GM23338 (cell line): ENCODE data around the gene MYO9B. TPM values are rescaled to one million over a fixed set of nuclear protein-coding genes. Genes with fewer than 3 reads are reported as not detected.

Experiments
- ATAC-seq: fragments of 200-7000 bp; cut with Tn5 transposase; 3 replicates; pipeline ENCODE4 v1.9.1; 2020
- DNase-seq: peaks from one replicate; pipeline ENCODE4 v3.0.0-alpha.2; 2015; ENCODE audit warnings: low spot score
- H2AFZ ChIP-seq: fragments of 200-600 bp; sonication (generic); 2 replicates; pipeline ENCODE4 v1.8.0; 2016; ENCODE audit warnings: antibody characterized with exemption, mild to moderate bottlenecking, moderate library complexity
- H3F3A ChIP-seq: fragments of 200-600 bp; sonication (generic); replicated peaks from 2 replicates; pipeline ENCODE4 v1.8.0; 2017; ENCODE audit warnings: antibody characterized with exemption, mixed run types, low read depth
- H3K27ac ChIP-seq: fragments of 200-600 bp; sonication (generic); 2 replicates; pipeline ENCODE4 v1.6.1; 2016; ENCODE audit warnings: low read depth
- H3K27me3 ChIP-seq: fragments of 200-600 bp; sonication (generic); 2 replicates; pipeline ENCODE4 v1.8.0; 2016; ENCODE audit warnings: mild to moderate bottlenecking, mixed run types, moderate library complexity; ENCODE audit not compliant: insufficient read depth
- H3K36me3 ChIP-seq: fragments of 200-600 bp; sonication (generic); 2 replicates; pipeline ENCODE4 v1.8.0; 2016; ENCODE audit warnings: mild to moderate bottlenecking; ENCODE audit not compliant: insufficient read depth
- H3K4me1 ChIP-seq: fragments of 200-600 bp; sonication (generic); 2 replicates; pipeline ENCODE4 v1.8.0; 2016; ENCODE audit warnings: mild to moderate bottlenecking, moderate library complexity; ENCODE audit not compliant: insufficient read depth
- H3K4me2 ChIP-seq: fragments of 200-600 bp; sonication (generic); 2 replicates; pipeline ENCODE4 v1.7.1; 2017; ENCODE audit warnings: mixed run types
- H3K4me3 ChIP-seq: fragments of 200-600 bp; sonication (generic); 2 replicates; pipeline ENCODE4 v1.6.1; 2016; ENCODE audit warnings: mixed run types
- H3K79me2 ChIP-seq: fragments of 200-600 bp; sonication (generic); replicated peaks from 2 replicates; pipeline ENCODE4 v1.8.0; 2017; ENCODE audit warnings: mild to moderate bottlenecking; ENCODE audit not compliant: insufficient read depth
- H3K9me2 ChIP-seq: fragments of 200-600 bp; sonication (generic); 2 replicates; pipeline ENCODE4 v1.8.0; 2017; ENCODE audit not compliant: insufficient read depth
- H4K20me1 ChIP-seq: fragments of 200-600 bp; sonication (generic); replicated peaks from 2 replicates; pipeline ENCODE4 v1.8.0; 2017; ENCODE audit warnings: mild to moderate bottlenecking; ENCODE audit not compliant: insufficient read depth
- H3K27ac Mint-ChIP-seq: 2 replicates; pipeline ENCODE4 v1.8.0; 2020; ENCODE audit warnings: inconsistent platforms, mild to moderate bottlenecking, moderate library complexity, mixed read lengths
- H3K27me3 Mint-ChIP-seq: 3 replicates; pipeline ENCODE4 v1.8.0; 2022; ENCODE audit warnings: low read depth, mild to moderate bottlenecking, moderate library complexity, mixed read lengths, inconsistent platforms; ENCODE audit not compliant: insufficient read depth, poor library complexity
- H3K36me3 Mint-ChIP-seq: 3 replicates; pipeline ENCODE4 v1.8.0; 2021; ENCODE audit warnings: low read depth, mild to moderate bottlenecking, inconsistent platforms, moderate library complexity, mixed read lengths
- H3K4me1 Mint-ChIP-seq: 3 replicates; pipeline ENCODE4 v1.8.0; 2020; ENCODE audit warnings: mild to moderate bottlenecking, inconsistent platforms, mixed read lengths
- H3K4me3 Mint-ChIP-seq: 3 replicates; pipeline ENCODE4 v1.8.0; 2021; ENCODE audit warnings: moderate library complexity, mild to moderate bottlenecking, inconsistent platforms, mixed read lengths
- H3K9me3 Mint-ChIP-seq: 3 replicates; pipeline ENCODE4 v1.8.0; 2020; ENCODE audit warnings: moderate library complexity, mild to moderate bottlenecking, inconsistent platforms, mixed read lengths
- CREB1 ChIP-seq: fragments of 250-450 bp; sonication (Bioruptor Pico); IDR thresholded peaks from 2 replicates; pipeline ENCODE4 v1.5.0; 2020; ENCODE audit warnings: low read depth, mild to moderate bottlenecking, moderate library complexity
- ETS1 ChIP-seq: IDR thresholded peaks from 2 replicates; pipeline ENCODE4 v1.6.1; 2016; ENCODE audit warnings: antibody characterized with exemption
- EZH2 ChIP-seq: fragments of 200-600 bp; sonication (generic); IDR thresholded peaks from one replicate; pipeline ENCODE4 v1.8.0; 2017; ENCODE audit warnings: antibody characterized with exemption, mild to moderate bottlenecking, low read depth; ENCODE audit not compliant: unreplicated experiment
- EZH2phosphoT487 ChIP-seq: fragments of 200-600 bp; sonication (generic); IDR thresholded peaks from one replicate; pipeline ENCODE4 v1.8.1; 2018; ENCODE audit warnings: antibody characterized with exemption; ENCODE audit not compliant: unreplicated experiment
- POLR2AphosphoS5 ChIP-seq: IDR thresholded peaks from 2 replicates; pipeline ENCODE4 v1.6.1; 2016; ENCODE audit warnings: antibody characterized with exemption, low read depth
- REST ChIP-seq: IDR thresholded peaks from one replicate; pipeline ENCODE4 v1.6.1; 2018; ENCODE audit warnings: antibody characterized with exemption; ENCODE audit not compliant: unreplicated experiment
- STAT1 ChIP-seq: IDR thresholded peaks from one replicate; pipeline ENCODE4 v1.6.1; 2016; ENCODE audit warnings: antibody characterized with exemption; ENCODE audit not compliant: unreplicated experiment
- ZNF331 ChIP-seq: fragments of 250-450 bp; sonication (Bioruptor Pico); IDR thresholded peaks from 2 replicates; pipeline ENCODE4 v1.5.0; 2020; ENCODE audit warnings: low read depth, mild to moderate bottlenecking, moderate library complexity
- polyA plus RNA-seq: library from polyadenylated mRNA; unstranded; fragments of >200 nt; fragmentation: Nextera tagmentation; extraction: Ambion mirVana; gene quantifications from 2 replicates; pipeline ENCODE4 v1.2.1, GENCODE V29; 2016
- total RNA-seq: library from RNA; depleted of rRNA; stranded (reverse); fragments of >200 nt; shearing (Covaris generic); gene quantifications from 2 replicates; pipeline ENCODE4 v1.2.3, GENCODE V29; 2014

Gene MYO9B
- total and polyA plus RNA-seq, 2 experiments from 2014 or later: 28.7 to 61.3 TPM

DNA sequence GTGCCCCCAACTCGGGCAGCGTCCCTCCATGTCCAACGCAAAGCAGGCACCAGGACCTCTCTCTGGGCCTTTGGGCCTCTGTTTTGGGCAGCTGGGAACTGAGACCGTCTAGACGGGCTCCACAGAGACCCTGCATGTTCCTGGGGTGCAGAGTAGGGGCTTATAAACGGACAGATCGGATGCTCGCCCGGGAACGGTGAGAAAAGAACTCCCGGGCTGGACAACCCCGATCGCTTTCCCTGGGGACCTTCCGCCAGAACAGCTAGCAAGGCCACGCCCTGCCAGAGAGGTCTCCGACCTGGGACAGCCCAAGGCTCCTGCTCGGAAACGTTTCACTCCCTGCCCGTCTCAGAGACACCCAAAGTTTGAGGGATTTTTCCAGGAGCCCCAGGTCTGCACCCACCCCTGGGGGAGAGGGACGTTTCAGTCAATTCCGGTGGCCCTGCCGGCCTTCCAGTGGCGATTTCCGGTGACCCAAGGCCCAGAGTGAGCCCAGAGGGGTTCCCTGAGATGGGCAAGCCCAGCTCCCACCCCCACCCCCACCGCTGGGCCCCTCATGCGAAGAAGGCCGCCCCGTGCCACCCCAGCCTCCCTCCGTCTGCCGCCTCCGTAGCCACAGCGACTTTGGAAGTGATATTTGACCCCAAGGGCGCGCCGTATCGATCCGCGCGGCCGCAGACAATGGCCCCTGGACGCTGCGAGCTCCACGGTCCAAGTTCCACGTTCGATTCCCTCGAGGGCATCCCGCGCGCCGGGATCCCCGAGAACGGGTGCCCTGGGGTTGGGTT, 168.4 kb downstream of the MYO9B start:
- Histone ChIP-seq H3K4me1 (peaks cover 33% of the 10 kb centered on the region), H3F3A (peaks cover 39% of the 10 kb centered on the region), H3K9me2 (no peaks in the 10 kb centered on the region), H3K4me3 (peak overlapping the region; percentile 93), H2AFZ (no peak overlapping the region), H3K79me2 (peaks cover 50% of the 10 kb centered on the region), H3K27ac (peak overlapping the region; percentile 80; the same call in 1 of the 2 replicates), H3K36me3 (no peaks in the 10 kb centered on the region), H3K4me2 (peak overlapping the region; percentile 93), H3K27me3 (no peaks in the 10 kb centered on the region), H4K20me1 (peaks cover 15% of the 10 kb centered on the region; the same call in 1 of the 2 replicates)
- ATAC-seq (peak; percentile 16), DNase-seq (peak; percentile 75)
- Mint-ChIP-seq H3K4me3 (peak overlapping the region; percentile 94), H3K36me3 (peaks cover 13% of the 10 kb centered on the region), H3K4me1 (peaks cover 46% of the 10 kb centered on the region), H3K27ac (peak overlapping the region; percentile 89), H3K9me3 (no peaks in the 10 kb centered on the region), H3K27me3 (peaks cover 31% of the 10 kb centered on the region)
- no peak for TF ChIP-seq EZH2
- TF ChIP-seq REST: no peak
- no peak for TF ChIP-seq ZNF331 (CRISPR knock-in tag)
- no peak for TF ChIP-seq EZH2phosphoT487
- TF ChIP-seq ETS1: no peak
- no peak for TF ChIP-seq POLR2AphosphoS5
- no peak for TF ChIP-seq STAT1

GRCh38 chr19:17244618-17245534, 169.3 kb downstream of the MYO9B start:
- H3K4me1 Mint-ChIP-seq: peaks cover 47% of the 10 kb centered on the region
- peaks cover 12% of the 10 kb centered on the region for H3K36me3 Mint-ChIP-seq
- H3K27ac Mint-ChIP-seq: peak overlapping the region; percentile 89
- H3K9me3 Mint-ChIP-seq: no peaks in the 10 kb centered on the region
- DNase-seq (peak; percentile 60), ATAC-seq (no peak)
- Histone ChIP-seq H3K36me3 (no peaks in the 10 kb centered on the region), H3F3A (peaks cover 40% of the 10 kb centered on the region), H3K4me2 (peak overlapping the region; percentile 93), H3K9me2 (no peaks in the 10 kb centered on the region), H3K27ac (no peak overlapping the region), H4K20me1 (peaks cover 14% of the 10 kb centered on the region; the same call in 1 of the 2 replicates), H3K27me3 (no peaks in the 10 kb centered on the region), H2AFZ (no peak overlapping the region), H3K79me2 (peaks cover 46% of the 10 kb centered on the region), H3K4me3 (peak overlapping the region; percentile 93), H3K4me1 (peaks cover 36% of the 10 kb centered on the region)
- TF ChIP-seq CREB1 (CRISPR knock-in tag) (no peak), POLR2AphosphoS5 (peak; percentile 24; the same call in 1 of the 2 replicates)
- H3K4me3 Mint-ChIP-seq: peak overlapping the region; percentile 94
- H3K27me3 Mint-ChIP-seq: peaks cover 34% of the 10 kb centered on the region
